Skeletal muscle tissue (tissue), 4 donors: Measurements from ENCODE around the gene NPC2. TPM values are rescaled to one million over a fixed set of nuclear protein-coding genes. Genes with fewer than 3 reads are reported as not detected.
A peak's percentile ranks its signal among the peaks of the same experiment; 100 is the strongest.

Source experiments
- H3K27ac ChIP-seq: one replicate; pipeline ENCODE4 v1.7.0; 2013; ENCODE audit warnings: mild to moderate bottlenecking, low read depth, low read length, inconsistent platforms
- H3K27me3 ChIP-seq, 3 donors: one replicate each; pipeline ENCODE4 v1.7.0; 2013; ENCODE audit warnings: low read length in 3 of 3; ENCODE audit not compliant: control insufficient read depth in 3 of 3, insufficient read depth in 3 of 3
- H3K36me3 ChIP-seq, 3 donors: one replicate each; pipeline ENCODE4 v1.7.0; 2013; ENCODE audit warnings: low read length in 3 of 3; ENCODE audit not compliant: control insufficient read depth in 3 of 3, insufficient read depth in 3 of 3
- H3K4me1 ChIP-seq, 3 donors: one replicate each; pipeline ENCODE4 v1.7.0; 2013; ENCODE audit warnings: low read length in 3 of 3, mild to moderate bottlenecking in 3 of 3; ENCODE audit not compliant: control insufficient read depth in 3 of 3, insufficient read depth in 3 of 3
- H3K4me3 ChIP-seq, 3 donors: one replicate each; pipeline ENCODE4 v1.7.0; 2013; ENCODE audit warnings: low read length in 3 of 3
- H3K9ac ChIP-seq, 3 donors: one replicate each; pipeline ENCODE4 v1.7.0; 2013; ENCODE audit warnings: low read length in 3 of 3, mild to moderate bottlenecking in 3 of 3, moderate library complexity in 2 of 3, low read depth in 1 of 3
- H3K9me3 ChIP-seq, 3 donors: one replicate each; pipeline ENCODE4 v1.7.0; 2013; ENCODE audit warnings: low read length in 3 of 3; ENCODE audit not compliant: control insufficient read depth in 3 of 3
- total RNA-seq: library from RNA; depleted of rRNA; stranded (reverse); fragments of >200 nt; gene quantifications from one replicate; pipeline ENCODE4 v1.2.3, GENCODE V29; 2014
- donor health status: Osteomylitis.

Gene NPC2
- total RNA-seq, 1 donor from 2014 or later = 104 TPM

DNA sequence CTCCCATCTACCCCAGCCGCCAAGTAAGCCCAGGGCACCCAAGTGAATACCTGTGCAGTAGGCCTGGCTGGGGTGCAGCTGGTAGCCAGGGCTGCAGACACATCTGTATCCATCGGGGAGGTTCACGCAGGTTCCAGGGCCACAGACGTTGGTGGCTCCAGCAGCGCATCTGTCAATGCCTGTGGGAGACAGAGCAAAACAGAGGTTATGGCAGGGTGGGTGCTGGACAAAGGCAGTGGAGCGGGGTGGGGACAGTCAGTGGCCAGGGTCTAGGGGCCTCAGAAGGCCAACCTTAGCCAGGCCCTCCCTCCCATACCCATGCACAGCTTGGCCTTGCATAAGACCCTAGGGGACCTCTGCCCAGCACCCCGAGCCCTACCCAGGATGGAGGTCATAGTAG is 29.6 kb upstream of the NPC2 start:
- H3K4me1 ChIP-seq = peaks cover 15 to 27% (median 16%) of the 10 kb centered on the region in 3 donors
- H3K9ac ChIP-seq = no peak overlapping the region
- no peaks in the 10 kb centered on the region for H3K27me3 ChIP-seq
- H3K9me3 ChIP-seq = no peaks in the 10 kb centered on the region
- no peak overlapping the region for H3K27ac ChIP-seq
- H3K4me3 ChIP-seq = no peak overlapping the region
- H3K36me3 ChIP-seq = peaks cover 0 to 9% (median 2%) of the 10 kb centered on the region in 3 donors

DNA sequence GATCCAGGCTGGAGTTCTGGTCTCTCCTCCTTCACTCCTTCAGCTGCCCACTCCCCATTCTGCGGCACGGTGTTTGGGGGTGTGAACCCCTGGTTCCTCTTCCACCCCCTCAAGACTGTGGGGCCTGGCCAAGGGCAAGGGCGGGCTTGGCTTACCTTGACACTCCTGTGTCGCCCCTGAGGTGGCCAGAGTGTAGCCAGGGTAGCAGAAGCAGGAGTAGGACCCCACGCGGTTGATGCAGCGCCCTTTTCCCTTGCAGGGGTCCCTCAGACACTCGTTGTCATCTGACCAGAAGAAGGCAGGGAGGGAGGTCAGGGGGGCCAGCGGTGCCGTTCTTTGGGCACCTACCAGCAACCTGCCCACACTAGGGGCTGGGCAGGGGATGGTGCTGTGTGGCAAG is 28.7 kb upstream of the NPC2 start:
- Histone ChIP-seq H3K9ac (no peak overlapping the region), H3K4me1 (peaks cover 14 to 22% (median 15%) of the 10 kb centered on the region in 3 donors), H3K36me3 (peaks cover 0 to 9% (median 2%) of the 10 kb centered on the region in 3 donors), H3K9me3 (no peaks in the 10 kb centered on the region), H3K27me3 (no peaks in the 10 kb centered on the region), H3K27ac (no peak overlapping the region), H3K4me3 (no peak overlapping the region)

GRCh38 chr14:74519316-74520074 is 26.4 kb upstream of the NPC2 start:
- Histone ChIP-seq H3K9ac (no peak overlapping the region), H3K27me3 (no peaks in the 10 kb centered on the region), H3K9me3 (no peaks in the 10 kb centered on the region), H3K4me1 (peaks cover under 1 to 4% (median 2%) of the 10 kb centered on the region in 3 donors), H3K4me3 (no peak overlapping the region), H3K27ac (no peak overlapping the region), H3K36me3 (peaks cover 0 to 9% (median 4%) of the 10 kb centered on the region in 3 donors)

- Histone ChIP-seq H3K36me3 (peaks cover 0 to 9% (median 4%) of the 10 kb centered on the region in 3 donors), H3K27me3 (no peaks in the 10 kb centered on the region), H3K9me3 (no peaks in the 10 kb centered on the region), H3K27ac (no peak overlapping the region), H3K4me3 (no peak overlapping the region), H3K9ac (no peak overlapping the region), H3K4me1 (peaks cover 4 to 12% (median 5%) of the 10 kb centered on the region in 3 donors)
Observed at GRCh38 chr14:74518221-74518620, 25.1 kb upstream of the NPC2 start.

DNA sequence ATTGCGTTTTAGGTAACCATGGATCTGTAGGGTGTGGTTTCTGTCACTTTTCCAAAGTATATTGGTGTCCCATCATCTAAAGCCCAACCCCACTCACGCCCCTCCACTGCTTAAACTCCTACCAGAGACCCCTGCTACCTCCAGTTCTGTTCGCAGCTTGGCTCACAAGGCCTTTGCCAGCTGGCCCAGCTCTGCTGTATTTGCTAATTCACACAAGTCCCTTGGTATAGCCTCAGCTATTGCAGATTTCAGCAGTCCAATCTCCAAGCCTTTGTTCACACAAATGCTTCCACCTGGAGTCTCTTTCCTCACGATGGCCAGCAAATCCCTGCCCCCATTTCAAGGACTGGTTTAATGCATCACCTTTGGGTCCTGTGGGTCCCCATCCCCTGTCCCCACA is 24.6 kb upstream of the NPC2 start:
- Histone ChIP-seq H3K4me1 (peaks cover 4 to 12% (median 5%) of the 10 kb centered on the region in 3 donors), H3K9ac (no peak overlapping the region), H3K27ac (no peak overlapping the region), H3K27me3 (no peaks in the 10 kb centered on the region), H3K36me3 (peaks cover 0 to 9% (median 4%) of the 10 kb centered on the region in 3 donors), H3K4me3 (no peak overlapping the region), H3K9me3 (no peaks in the 10 kb centered on the region)

DNA sequence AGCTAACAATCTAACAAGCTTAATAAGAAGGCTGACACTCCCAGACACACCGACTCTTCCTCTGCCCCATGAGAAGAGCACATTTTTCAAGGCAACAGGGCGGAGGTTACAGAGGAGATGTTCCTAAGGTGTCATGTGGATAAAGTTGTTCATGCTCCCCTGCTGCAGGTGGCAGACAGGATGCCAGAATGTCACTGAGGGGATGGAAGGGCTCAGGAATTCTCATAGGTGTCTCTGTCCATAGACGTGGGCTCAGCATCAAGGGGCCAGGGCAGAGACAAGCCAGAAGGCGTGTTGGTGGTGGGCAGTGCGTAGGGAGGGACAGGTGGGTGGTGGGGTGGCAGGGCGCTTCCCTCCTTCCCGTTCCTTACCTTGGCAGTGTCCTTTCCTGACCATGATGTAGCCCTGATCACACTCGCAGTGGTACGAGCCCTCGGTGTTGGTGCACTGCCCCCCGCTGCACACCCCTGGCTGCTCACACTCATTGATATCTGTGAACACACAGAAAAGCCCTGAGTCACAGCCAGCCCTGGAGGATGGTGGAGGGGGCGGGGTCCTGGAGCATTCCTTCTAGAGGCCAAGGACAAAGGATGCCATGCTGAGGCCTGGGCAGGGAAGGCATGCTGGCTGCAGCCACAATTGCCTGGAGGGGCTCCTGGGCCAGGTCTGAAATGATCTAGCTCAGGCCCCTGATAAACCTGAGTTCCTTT is 23.5 kb upstream of the NPC2 start:
- Histone ChIP-seq H3K36me3 (peaks cover 0 to 6% (median 3%) of the 10 kb centered on the region in 3 donors), H3K4me3 (no peak overlapping the region), H3K9ac (no peak overlapping the region), H3K27me3 (peaks cover 0 to under 1% (median 0%) of the 10 kb centered on the region in 3 donors), H3K27ac (no peak overlapping the region), H3K9me3 (no peaks in the 10 kb centered on the region), H3K4me1 (peaks cover 4 to 14% (median 5%) of the 10 kb centered on the region in 3 donors)

DNA sequence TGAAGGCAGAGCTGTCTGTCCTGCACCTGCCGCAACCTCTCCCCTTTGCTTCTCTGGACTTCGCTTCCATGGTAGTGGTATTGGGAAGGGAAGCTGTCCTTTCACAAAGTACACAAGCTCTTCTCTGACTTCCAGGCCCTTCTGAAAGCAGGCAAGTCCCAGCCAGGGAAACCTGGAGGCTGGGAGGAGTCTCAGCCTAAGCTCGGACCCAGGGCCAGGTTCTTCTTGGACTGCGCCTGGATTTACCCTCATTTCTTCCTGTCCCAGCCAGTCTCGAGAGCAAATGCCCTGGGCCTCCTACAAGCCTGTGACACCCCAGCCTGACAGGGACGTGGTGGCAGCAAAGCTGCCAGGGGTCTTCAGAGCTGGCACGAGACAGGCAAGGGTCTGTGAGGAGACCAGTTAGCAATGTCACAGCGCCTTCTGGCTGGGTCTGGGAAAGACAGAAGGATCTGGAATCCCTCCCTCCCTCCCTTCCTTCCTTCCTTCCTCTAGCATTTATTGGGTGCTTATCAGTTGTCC is 22.8 kb upstream of the NPC2 start:
- Histone ChIP-seq H3K27ac (no peak overlapping the region), H3K9ac (no peak overlapping the region), H3K27me3 (peaks cover 0 to 7% (median 3%) of the 10 kb centered on the region in 3 donors), H3K36me3 (peaks cover 0 to 3% (median 2%) of the 10 kb centered on the region in 3 donors), H3K4me1 (peaks cover 4 to 14% (median 5%) of the 10 kb centered on the region in 3 donors), H3K4me3 (no peak overlapping the region), H3K9me3 (no peaks in the 10 kb centered on the region)

GRCh38 chr14:74514471-74514941 is 21.4 kb upstream of the NPC2 start:
- Histone ChIP-seq H3K27me3 (peaks cover 0 to 8% (median 7%) of the 10 kb centered on the region in 3 donors), H3K27ac (no peak overlapping the region), H3K36me3 (peaks cover 0 to 5% (median 2%) of the 10 kb centered on the region in 3 donors), H3K9ac (peak overlapping the region in 1 of 3 donors; percentile 47), H3K9me3 (no peaks in the 10 kb centered on the region), H3K4me3 (peak overlapping the region in 1 of 3 donors; percentile 11), H3K4me1 (peaks cover 4 to 14% (median 5%) of the 10 kb centered on the region in 3 donors)

GRCh38 chr14:74511966-74512830 is 19.1 kb upstream of the NPC2 start:
- Histone ChIP-seq H3K27me3 (peaks cover 0 to 14% (median 8%) of the 10 kb centered on the region in 3 donors), H3K27ac (no peak overlapping the region), H3K36me3 (peaks cover 0 to 5% (median 4%) of the 10 kb centered on the region in 3 donors), H3K4me3 (no peak overlapping the region), H3K9me3 (no peaks in the 10 kb centered on the region), H3K9ac (no peak overlapping the region), H3K4me1 (peaks cover 4 to 14% (median 5%) of the 10 kb centered on the region in 3 donors)
